Keratinocyte (primary cell): ENCODE measurements around the gene DENND11. TPM values are rescaled to one million over a fixed set of nuclear protein-coding genes. Genes with fewer than 3 reads are reported as not detected.

Experiments used
- DNase-seq: peaks from one replicate; pipeline ENCODE4 v3.0.0-alpha.2; 2011; ENCODE audit warnings: low read depth, missing footprints, low spot score
- FAIRE-seq: peaks from 2 replicates; lab custom pipeline; 2011; peaks lifted over from hg19 to GRCh38; lab: Jason Lieb, UNC
- H2AFZ ChIP-seq: 2 replicates; pipeline ENCODE4 v1.6.0; 2012; ENCODE audit warnings: low read length, control low read depth, inconsistent platforms; ENCODE audit not compliant: control insufficient read depth
- H3K27ac ChIP-seq: 2 replicates; pipeline ENCODE4 v1.5.1; 2011; ENCODE audit warnings: low read length; ENCODE audit not compliant: control insufficient read depth, insufficient read depth
- H3K27me3 ChIP-seq: 3 replicates; pipeline ENCODE4 v1.6.0; 2011; ENCODE audit warnings: low read length; ENCODE audit not compliant: control insufficient read depth, insufficient read depth; ENCODE audit errors: extremely low read depth
- H3K36me3 ChIP-seq, 2 experiments: 2 replicates in 1 of 2; 3 replicates in 1 of 2; pipeline ENCODE4 v1.5.1; 2011; ENCODE audit warnings: low read length in 2 of 2, mild to moderate bottlenecking in 1 of 2; ENCODE audit not compliant: control insufficient read depth in 2 of 2, insufficient read depth in 2 of 2; ENCODE audit errors: extremely low read depth in 1 of 2
- H3K4me1 ChIP-seq: 3 replicates; pipeline ENCODE4 v1.5.1; 2011; ENCODE audit warnings: low read length; ENCODE audit not compliant: control insufficient read depth, insufficient read depth; ENCODE audit errors: extremely low read depth
- H3K4me2 ChIP-seq: 3 replicates; pipeline ENCODE4 v1.6.0; 2011; ENCODE audit warnings: low read depth, low read length; ENCODE audit not compliant: control insufficient read depth, insufficient read depth; ENCODE audit errors: extremely low read depth
- H3K4me3 ChIP-seq, 3 experiments: fragments of 200-600 bp in 1 of 3; sonication (generic) in 1 of 3; 2 replicates in 2 of 3; 3 replicates in 1 of 3; pipeline ENCODE4 v1.5.1; 2011 to 2016; ENCODE audit warnings: low read length in 3 of 3, mild to moderate bottlenecking in 3 of 3, control low read depth in 2 of 3, inconsistent platforms in 1 of 3, low read depth in 1 of 3, mixed read lengths in 1 of 3, mixed run types in 1 of 3, moderate library complexity in 1 of 3; ENCODE audit not compliant: control insufficient read depth in 2 of 3, insufficient read depth in 2 of 3; ENCODE audit errors: extremely low read depth in 1 of 3
- H3K79me2 ChIP-seq: 2 replicates; pipeline ENCODE4 v1.6.0; 2012; ENCODE audit warnings: low read length; ENCODE audit not compliant: control insufficient read depth, insufficient read depth
- H3K9ac ChIP-seq: 3 replicates; pipeline ENCODE4 v1.6.0; 2011; ENCODE audit warnings: low read length; ENCODE audit not compliant: control insufficient read depth, insufficient read depth; ENCODE audit errors: extremely low read depth
- H3K9me1 ChIP-seq: 3 replicates; pipeline ENCODE4 v1.6.0; 2011; ENCODE audit warnings: low read length; ENCODE audit not compliant: control insufficient read depth, insufficient read depth; ENCODE audit errors: extremely low read depth
- H3K9me3 ChIP-seq: 2 replicates; pipeline ENCODE4 v1.5.1; 2012; ENCODE audit warnings: low read depth, low read length; ENCODE audit not compliant: control insufficient read depth
- H4K20me1 ChIP-seq: 3 replicates; pipeline ENCODE4 v1.6.0; 2011; ENCODE audit warnings: low read length; ENCODE audit not compliant: control insufficient read depth, insufficient read depth; ENCODE audit errors: extremely low read depth
- CTCF ChIP-seq, 3 experiments: IDR thresholded peaks in 1 of 3; conservative IDR thresholded peaks in 1 of 3; optimal IDR thresholded peaks in 1 of 3; 2 replicates in 2 of 3; 3 replicates in 1 of 3; pipeline versions ENCODE3 to v1.5.1; 2011; ENCODE audit warnings: low read length in 3 of 3, mild to moderate bottlenecking in 3 of 3, moderate library complexity in 2 of 3, control low read depth in 1 of 3, inconsistent platforms in 1 of 3; ENCODE audit not compliant: insufficient read depth in 2 of 3; ENCODE audit errors: extremely low read depth in 1 of 3
- EZH2 ChIP-seq: IDR thresholded peaks from one replicate; pipeline ENCODE4 v1.6.1; 2012; ENCODE audit warnings: inconsistent platforms, mild to moderate bottlenecking, low read length, moderate library complexity
- dilution Hi-C: fragments of 300-500 bp; cut with MboI; formaldehyde crosslinking; loops from one replicate; pipeline ENCODE4 v1.7.0; 2020; ENCODE audit warnings: low sequenced_read_pairs; ENCODE audit not compliant: extremely low pct_ligation_motif_present
- polyA plus RNA-seq, 5 experiments: library from polyadenylated mRNA; depleted of rRNA in 3 of 5; stranded (reverse) in 3 of 5; stranded (forward) in 1 of 5; unstranded in 1 of 5; fragments of >200 nt; gene quantifications; 1 replicate in 1 of 5; 2 replicates in 3 of 5; 3 replicates in 1 of 5; pipeline versions ENCODE4 v1.2.1 to v1.2.3, GENCODE V29; 2011 to 2012; ENCODE audit warnings: missing spikeins in 2 of 5, low read depth in 1 of 5, low replicate concordance in 1 of 5

DENND11 gene
- polyA plus RNA-seq, 1 donor (not counting 4 experiments of a cell fraction or from before 2014, with no cell fraction given): 5.4 TPM

DNA sequence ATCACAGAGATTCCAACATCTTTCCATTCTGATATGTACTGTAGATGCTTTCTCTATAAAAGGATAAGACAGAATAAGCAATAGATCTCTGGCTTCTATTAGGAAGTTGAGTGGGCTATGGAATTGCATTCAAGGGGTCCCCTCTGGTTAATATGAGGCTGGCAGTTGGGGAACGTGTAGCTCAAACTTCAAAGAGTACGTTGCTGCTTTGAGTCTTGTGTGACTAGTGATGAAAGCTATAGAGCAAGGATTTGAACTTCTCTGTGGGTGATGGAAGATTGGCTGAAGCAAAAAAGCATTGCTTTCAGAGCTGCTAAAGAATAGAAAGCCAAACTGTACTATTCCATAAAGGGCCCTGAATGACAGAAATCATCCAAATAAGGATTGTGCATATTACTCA lies 12.6 kb upstream of the DENND11 start:
- Histone ChIP-seq H3K4me3 (no peak overlapping the region), H3K36me3 (no peaks in the 10 kb centered on the region), H3K79me2 (no peaks in the 10 kb centered on the region), H3K4me1 (no peaks in the 10 kb centered on the region), H3K9ac (no peak overlapping the region), H3K9me1 (no peaks in the 10 kb centered on the region), H3K4me2 (no peak overlapping the region), H4K20me1 (peaks cover 2% of the 10 kb centered on the region), H2AFZ (no peak overlapping the region), H3K9me3 (no peaks in the 10 kb centered on the region), H3K27me3 (no peaks in the 10 kb centered on the region), H3K27ac (no peak overlapping the region)
- dilution Hi-C loops: no loop called here
- no peak for DNase-seq
- TF ChIP-seq CTCF (optimal IDR thresholded peaks at IDR 0.05 in 1 of 3, IDR thresholded peaks at IDR 0.05 in 1 of 3, conservative IDR thresholded peaks at IDR 0.05 in 1 of 3; ENCODE audit: extremely low read depth in 1 of 3, insufficient read depth in 2 of 3, low read length in 3 of 3) (no peak), EZH2 (no peak)
- no peak for FAIRE-seq

- no peak overlapping the region for H3K4me3 ChIP-seq
- no peak for FAIRE-seq
- H3K27me3 ChIP-seq: no peaks in the 10 kb centered on the region
- no peaks in the 10 kb centered on the region for H3K79me2 ChIP-seq
- no peak overlapping the region for H3K27ac ChIP-seq
- H3K9me3 ChIP-seq: no peaks in the 10 kb centered on the region
- TF ChIP-seq EZH2: no peak
- no peak for TF ChIP-seq CTCF (optimal IDR thresholded peaks at IDR 0.05 in 1 of 3, IDR thresholded peaks at IDR 0.05 in 1 of 3, conservative IDR thresholded peaks at IDR 0.05 in 1 of 3; ENCODE audit: extremely low read depth in 1 of 3, insufficient read depth in 2 of 3, low read length in 3 of 3)
- no peak overlapping the region for H3K9ac ChIP-seq
- no peak for DNase-seq
- no peak overlapping the region for H2AFZ ChIP-seq
- H3K4me2 ChIP-seq: no peak overlapping the region
- H4K20me1 ChIP-seq: peaks cover 2% of the 10 kb centered on the region
- no peaks in the 10 kb centered on the region for H3K36me3 ChIP-seq
- dilution Hi-C loops: no loop called here
- no peaks in the 10 kb centered on the region for H3K9me1 ChIP-seq
- H3K4me1 ChIP-seq: no peaks in the 10 kb centered on the region
These were observed 11.9 kb upstream of the DENND11 start for GRCh38 chr7:141713890-141714289.
